ENCODE measurements around the gene ALX4. TPM values are rescaled to one million over a fixed set of nuclear protein-coding genes. Genes with fewer than 3 reads are reported as not detected.

The ALX4 gene
- total RNA-seq, 1 donor from 2014 or later: not detected

DNA sequence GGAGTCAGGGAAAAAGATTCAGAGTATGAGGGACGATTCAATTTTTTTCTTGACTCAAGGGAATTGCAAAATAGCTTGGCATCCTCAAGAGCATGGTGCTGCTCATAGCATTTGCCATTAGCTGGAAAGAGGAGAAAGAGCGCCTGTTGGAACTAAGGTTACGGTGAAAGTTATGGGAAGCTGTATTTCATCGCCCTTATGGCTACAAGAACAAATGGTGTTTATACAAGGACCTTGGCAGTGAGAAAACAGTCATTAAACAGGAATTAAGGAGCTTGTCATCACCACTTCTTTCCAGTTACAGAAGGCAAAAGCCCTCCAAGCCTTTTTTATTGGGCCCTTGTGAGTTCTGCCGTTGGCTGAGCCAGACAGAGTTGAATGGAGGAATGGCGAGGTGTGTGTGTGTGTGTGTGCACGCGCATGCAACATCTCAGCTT lies 74.2 kb downstream of the ALX4 start:
- DNase-seq (ENCODE audit: low spot score, unreplicated experiment): no peak
- Mint-ChIP-seq H3K4me3 (ENCODE audit: low read depth) (no peak overlapping the region), H3K27me3 (no peaks in the 10 kb centered on the region), H3K4me1 (ENCODE audit: low read depth) (no peaks in the 10 kb centered on the region), H3K36me3 (ENCODE audit: insufficient read depth) (peaks cover 14% of the 10 kb centered on the region), H3K27ac (no peak overlapping the region), H3K9me3 (ENCODE audit: low read depth) (no peaks in the 10 kb centered on the region)
- TF ChIP-seq CTCF (IDR thresholded peaks at IDR 0.05; ENCODE audit: unreplicated experiment): no peak

GRCh38 chr11:44229624-44230023 lies 80.3 kb downstream of the ALX4 start:
- Mint-ChIP-seq H3K4me1 (ENCODE audit: low read depth) (no peaks in the 10 kb centered on the region), H3K4me3 (ENCODE audit: low read depth) (no peak overlapping the region), H3K36me3 (ENCODE audit: insufficient read depth) (peaks cover 3% of the 10 kb centered on the region), H3K27me3 (no peaks in the 10 kb centered on the region), H3K9me3 (ENCODE audit: low read depth) (no peaks in the 10 kb centered on the region), H3K27ac (no peak overlapping the region)
- no peak for TF ChIP-seq CTCF (IDR thresholded peaks at IDR 0.05; ENCODE audit: unreplicated experiment)
- DNase-seq (ENCODE audit: low spot score, unreplicated experiment): no peak

GRCh38 chr11:44229098-44229497 lies 80.8 kb downstream of the ALX4 start:
- peaks cover 3% of the 10 kb centered on the region for H3K36me3 Mint-ChIP-seq (ENCODE audit: insufficient read depth)
- H3K27me3 Mint-ChIP-seq: no peaks in the 10 kb centered on the region
- H3K4me1 Mint-ChIP-seq (ENCODE audit: low read depth): no peaks in the 10 kb centered on the region
- no peak for DNase-seq (ENCODE audit: low spot score, unreplicated experiment)
- H3K9me3 Mint-ChIP-seq (ENCODE audit: low read depth): no peaks in the 10 kb centered on the region
- H3K27ac Mint-ChIP-seq: no peak overlapping the region
- H3K4me3 Mint-ChIP-seq (ENCODE audit: low read depth): no peak overlapping the region
- TF ChIP-seq CTCF (IDR thresholded peaks at IDR 0.05; ENCODE audit: unreplicated experiment): no peak

DNA sequence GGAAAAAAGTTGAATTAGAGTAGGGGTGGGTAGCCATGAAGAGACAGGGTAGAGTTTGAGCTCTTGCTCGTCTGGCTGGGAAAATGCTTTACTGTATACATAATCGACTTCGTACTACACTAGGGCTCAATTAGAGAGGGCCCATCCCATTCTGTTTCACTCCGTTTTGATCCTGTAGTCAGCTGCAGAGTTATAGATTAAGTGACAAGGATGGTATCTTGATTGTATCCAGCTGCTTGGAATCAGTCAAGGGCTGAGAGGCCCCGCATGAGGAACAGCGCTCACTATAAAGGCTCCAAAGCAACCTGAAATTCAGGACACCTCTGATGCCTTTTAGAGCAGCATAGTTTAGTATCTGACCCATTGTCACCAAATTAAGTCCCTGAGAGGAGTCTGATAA lies 81.6 kb downstream of the ALX4 start:
- no peaks in the 10 kb centered on the region for H3K9me3 Mint-ChIP-seq (ENCODE audit: low read depth)
- no peaks in the 10 kb centered on the region for H3K4me1 Mint-ChIP-seq (ENCODE audit: low read depth)
- no peak for DNase-seq (ENCODE audit: low spot score, unreplicated experiment)
- peaks cover 2% of the 10 kb centered on the region for H3K36me3 Mint-ChIP-seq (ENCODE audit: insufficient read depth)
- no peak overlapping the region for H3K27ac Mint-ChIP-seq
- TF ChIP-seq CTCF (IDR thresholded peaks at IDR 0.05; ENCODE audit: unreplicated experiment): no peak
- H3K4me3 Mint-ChIP-seq (ENCODE audit: low read depth): no peak overlapping the region
- no peaks in the 10 kb centered on the region for H3K27me3 Mint-ChIP-seq

- H3K27ac Mint-ChIP-seq: no peak overlapping the region
- no peak for TF ChIP-seq CTCF (IDR thresholded peaks at IDR 0.05; ENCODE audit: unreplicated experiment)
Observed at GRCh38 chr11:44226945-44227344, 83.0 kb downstream of the ALX4 start.

More at GRCh38 chr11:44226945-44227344, 83.0 kb downstream of the ALX4 start:
- no peaks in the 10 kb centered on the region for H3K9me3 Mint-ChIP-seq (ENCODE audit: low read depth)
- no peak for DNase-seq (ENCODE audit: low spot score, unreplicated experiment)
- H3K4me1 Mint-ChIP-seq (ENCODE audit: low read depth): no peaks in the 10 kb centered on the region
- no peaks in the 10 kb centered on the region for H3K27me3 Mint-ChIP-seq
- no peak overlapping the region for H3K4me3 Mint-ChIP-seq (ENCODE audit: low read depth)
- H3K36me3 Mint-ChIP-seq (ENCODE audit: insufficient read depth): no peaks in the 10 kb centered on the region
